ENCODE measurements around the gene LRP5. TPM values are rescaled to one million over a fixed set of nuclear protein-coding genes. Genes with fewer than 3 reads are reported as not detected.
A peak's percentile ranks its signal among the peaks of the same experiment; 100 is the strongest.

Gene LRP5
- total RNA-seq, 1 donor from 2014 or later: 101 TPM

DNA sequence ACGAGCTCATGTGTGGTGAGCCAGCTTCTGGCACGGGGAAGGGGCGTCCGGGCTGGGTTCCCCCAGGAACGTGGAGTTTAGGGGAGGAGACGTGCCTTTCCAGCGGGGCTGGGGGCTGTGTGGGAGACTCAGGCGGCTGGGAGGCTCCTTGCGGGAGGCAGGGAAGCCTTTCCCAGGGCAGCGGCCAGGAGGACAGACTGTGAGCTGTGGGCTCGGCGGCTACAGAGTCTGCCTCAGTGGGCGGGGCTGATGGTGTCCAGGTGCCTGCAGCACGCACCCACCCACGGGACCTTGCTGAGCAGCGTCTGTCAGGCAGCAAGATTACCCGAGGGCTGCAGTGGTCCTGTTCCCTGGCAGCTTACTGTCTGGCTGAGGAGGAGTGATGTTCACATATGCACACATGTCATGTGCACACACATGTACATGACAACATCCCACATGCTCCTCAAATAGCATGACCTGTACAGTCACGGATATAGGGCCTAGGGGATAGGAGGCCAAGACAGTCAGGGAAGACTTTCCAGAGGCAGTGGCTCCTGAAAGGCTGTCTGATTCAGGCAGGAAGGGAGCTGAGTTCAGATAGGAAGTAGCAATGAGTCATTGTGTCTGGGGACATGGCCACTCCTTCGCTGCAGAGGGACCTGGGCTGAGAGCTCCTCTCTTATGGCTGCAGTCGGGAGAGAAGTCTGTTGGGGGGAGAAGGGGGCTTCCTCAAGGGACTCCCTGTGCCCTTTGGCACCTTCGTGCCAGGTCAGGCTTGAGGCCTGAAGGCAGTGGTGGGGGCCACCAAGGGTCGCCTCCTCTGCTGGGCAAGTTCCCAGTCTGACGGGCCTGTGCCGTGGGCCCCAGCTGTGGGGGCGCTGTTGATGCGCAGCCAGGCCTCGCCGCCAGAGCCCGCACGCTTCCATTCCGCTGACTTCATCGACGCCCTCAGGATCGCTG is 124.9 kb downstream of the LRP5 start:
- H3K4me3 ChIP-seq: no peak overlapping the region
- H3K27ac ChIP-seq: peak overlapping the region; percentile 38
- ATAC-seq: peak; percentile 65

GRCh38 chr11:68437927-68438657 is 125.7 kb downstream of the LRP5 start:
- H3K27ac ChIP-seq: peak overlapping the region; percentile 38
- TF ChIP-seq, protein P1, sequence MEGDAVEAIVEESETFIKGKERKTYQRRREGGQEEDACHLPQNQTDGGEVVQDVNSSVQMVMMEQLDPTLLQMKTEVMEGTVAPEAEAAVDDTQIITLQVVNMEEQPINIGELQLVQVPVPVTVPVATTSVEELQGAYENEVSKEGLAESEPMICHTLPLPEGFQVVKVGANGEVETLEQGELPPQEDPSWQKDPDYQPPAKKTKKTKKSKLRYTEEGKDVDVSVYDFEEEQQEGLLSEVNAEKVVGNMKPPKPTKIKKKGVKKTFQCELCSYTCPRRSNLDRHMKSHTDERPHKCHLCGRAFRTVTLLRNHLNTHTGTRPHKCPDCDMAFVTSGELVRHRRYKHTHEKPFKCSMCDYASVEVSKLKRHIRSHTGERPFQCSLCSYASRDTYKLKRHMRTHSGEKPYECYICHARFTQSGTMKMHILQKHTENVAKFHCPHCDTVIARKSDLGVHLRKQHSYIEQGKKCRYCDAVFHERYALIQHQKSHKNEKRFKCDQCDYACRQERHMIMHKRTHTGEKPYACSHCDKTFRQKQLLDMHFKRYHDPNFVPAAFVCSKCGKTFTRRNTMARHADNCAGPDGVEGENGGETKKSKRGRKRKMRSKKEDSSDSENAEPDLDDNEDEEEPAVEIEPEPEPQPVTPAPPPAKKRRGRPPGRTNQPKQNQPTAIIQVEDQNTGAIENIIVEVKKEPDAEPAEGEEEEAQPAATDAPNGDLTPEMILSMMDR (IDR thresholded peaks at IDR 0.05): no peak

More for the DNA sequence above, 124.9 kb downstream of the LRP5 start:
- TF ChIP-seq, protein P1 (IDR thresholded peaks at IDR 0.05): peak; percentile 13
- no peaks in the 10 kb centered on the region for H3K27me3 ChIP-seq
- H3K9me3 ChIP-seq: no peaks in the 10 kb centered on the region
- peaks cover 3% of the 10 kb centered on the region for H3K4me1 ChIP-seq
- no peak for DNase-seq
- intact Hi-C loops (cut with DNase I): no loop called here
- peaks cover 50% of the 10 kb centered on the region for H3K36me3 ChIP-seq

GRCh38 chr11:68438658-68439259 is 126.4 kb downstream of the LRP5 start:
- no peaks in the 10 kb centered on the region for H3K9me3 ChIP-seq
- peaks cover 47% of the 10 kb centered on the region for H3K36me3 ChIP-seq
- no peak for DNase-seq
- no peak overlapping the region for H3K4me3 ChIP-seq
- TF ChIP-seq, protein P1 (IDR thresholded peaks at IDR 0.05): no peak
- no peaks in the 10 kb centered on the region for H3K27me3 ChIP-seq
- H3K27ac ChIP-seq: no peak overlapping the region
- ATAC-seq: no peak
- intact Hi-C loops (cut with DNase I): no loop called here
- peaks cover 3% of the 10 kb centered on the region for H3K4me1 ChIP-seq

More at GRCh38 chr11:68437927-68438657, 125.7 kb downstream of the LRP5 start:
- intact Hi-C loops (cut with DNase I): no loop called here
- ATAC-seq (no peak), DNase-seq (no peak)
- Histone ChIP-seq H3K9me3 (no peaks in the 10 kb centered on the region), H3K36me3 (peaks cover 51% of the 10 kb centered on the region), H3K27me3 (no peaks in the 10 kb centered on the region), H3K4me1 (peaks cover 3% of the 10 kb centered on the region), H3K4me3 (no peak overlapping the region)

DNA sequence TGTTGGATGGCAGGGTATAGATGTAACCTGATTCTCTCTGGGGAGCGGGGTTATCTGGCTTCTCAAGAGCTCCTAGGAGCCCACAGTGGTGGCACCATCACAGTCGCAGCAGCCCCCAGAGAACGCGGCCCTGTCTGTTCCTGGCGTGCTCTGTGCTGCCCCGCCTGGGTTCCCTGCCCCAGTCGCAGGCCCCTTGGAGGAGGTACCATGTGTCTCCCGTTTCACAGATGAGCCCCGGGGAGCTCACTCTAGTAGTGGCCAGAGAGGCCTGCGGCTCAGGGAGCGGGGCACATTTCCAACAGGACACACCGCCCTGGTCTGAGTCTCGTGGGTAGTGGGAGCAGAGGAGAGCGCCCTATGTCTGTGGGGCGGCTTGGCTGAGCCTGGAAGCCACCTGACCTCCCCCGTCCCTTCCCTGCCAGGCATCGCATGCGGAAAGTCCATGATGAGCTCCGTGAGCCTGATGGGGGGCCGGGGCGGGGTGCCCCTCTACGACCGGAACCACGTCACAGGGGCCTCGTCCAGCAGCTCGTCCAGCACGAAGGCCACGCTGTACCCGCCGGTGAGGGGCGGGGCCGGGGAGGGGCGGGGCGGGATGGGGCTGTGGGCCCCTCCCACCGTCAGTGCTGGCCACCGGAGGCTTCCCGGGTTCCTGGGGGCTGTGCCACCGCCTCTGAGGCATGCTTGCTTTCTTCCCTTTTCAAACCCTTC is 127.1 kb downstream of the LRP5 start:
- Histone ChIP-seq H3K27ac (no peak overlapping the region), H3K9me3 (no peaks in the 10 kb centered on the region), H3K27me3 (no peaks in the 10 kb centered on the region), H3K36me3 (peaks cover 43% of the 10 kb centered on the region), H3K4me3 (no peak overlapping the region), H3K4me1 (peaks cover 3% of the 10 kb centered on the region)
- DNase-seq: no peak
- ATAC-seq: no peak
- TF ChIP-seq, protein P1 (IDR thresholded peaks at IDR 0.05): no peak
- intact Hi-C loops (cut with DNase I): no loop called here

DNA sequence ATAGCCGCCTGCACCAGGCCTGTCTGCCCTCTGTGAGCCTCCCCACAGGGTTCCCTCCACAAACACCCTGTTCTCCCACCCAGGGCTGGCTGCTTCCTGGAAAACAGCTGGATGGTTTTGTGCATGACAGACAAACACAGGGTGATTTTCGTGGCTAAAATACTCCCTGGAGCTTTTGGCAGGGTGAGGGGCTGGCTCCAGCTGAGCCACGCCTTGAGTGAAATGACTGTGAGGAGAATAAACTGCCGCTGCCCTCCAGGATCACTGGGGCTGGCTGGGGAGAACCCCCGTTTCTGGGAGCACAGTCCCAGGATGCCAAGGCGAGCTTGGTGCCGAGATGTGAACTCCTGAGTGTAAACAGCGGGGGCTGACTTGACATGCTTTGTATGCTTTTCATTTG is 127.8 kb downstream of the LRP5 start:
- H3K4me1 ChIP-seq: peaks cover 3% of the 10 kb centered on the region
- no peak overlapping the region for H3K27ac ChIP-seq
- H3K36me3 ChIP-seq: peaks cover 43% of the 10 kb centered on the region
- TF ChIP-seq, protein P1 (IDR thresholded peaks at IDR 0.05): no peak
- no peaks in the 10 kb centered on the region for H3K27me3 ChIP-seq
- intact Hi-C loops (cut with DNase I): no loop called here
- DNase-seq (no peak), ATAC-seq (no peak)
- H3K4me3 ChIP-seq: no peak overlapping the region
- H3K9me3 ChIP-seq: no peaks in the 10 kb centered on the region
